ENCODE measurements around the gene ARID1B. TPM values are rescaled to one million over a fixed set of nuclear protein-coding genes. Genes with fewer than 3 reads are reported as not detected.

Gene ARID1B
- total and polyA plus RNA-seq, 2 of the 13 experiments (the other 11 are each of a cell fraction or from before 2014, with no cell fraction given), result 20.1 to 32.6 TPM

- CTCF ChIA-PET (ENCODE audit: low intra/inter-chr PET ratio, low total read pairs), result no interaction called here
- Histone ChIP-seq H3K9ac (ENCODE audit: insufficient read depth, low read depth, low read length) (no peak overlapping the region), H4K20me1 (ENCODE audit: insufficient read depth, low read length) (peaks cover 7% of the 10 kb centered on the region; the same call in 1 of the 2 replicates), H3K4me2 (ENCODE audit: low read depth, low read length) (no peak overlapping the region), H3K4me3 (replicated peaks in 1 of 3; ENCODE audit: insufficient read depth in 1 of 3, low read depth in 2 of 3, low read length in 3 of 3) (no peak overlapping the region), H3K27me3 (ENCODE audit: control insufficient read depth in 1 of 2, insufficient read depth in 2 of 2, low read length in 2 of 2) (no peaks in the 10 kb centered on the region), H3K79me2 (ENCODE audit: insufficient read depth, low read length) (no peaks in the 10 kb centered on the region), H2AFZ (ENCODE audit: low read length) (no peak overlapping the region), H3K36me3 (replicated peaks in 1 of 2; ENCODE audit: control insufficient read depth in 1 of 2, insufficient read depth in 2 of 2, low read length in 2 of 2) (peaks cover 5 to 21% of the 10 kb centered on the region in 2 experiments), H3K4me1 (ENCODE audit: insufficient read depth, low read length) (peaks cover 17% of the 10 kb centered on the region), H3K9me3 (ENCODE audit: low read length) (no peaks in the 10 kb centered on the region), H3K27ac (ENCODE audit: extremely low read length, insufficient read depth, low read length) (no peak overlapping the region)
- ATAC-seq, result no peak
- TF ChIP-seq SETDB1 (CRISPR knock-in tag; IDR thresholded peaks at IDR 0.05; ENCODE audit: borderline replicate concordance) (no peak), ZNF546 (CRISPR knock-in tag; conservative IDR thresholded peaks at IDR 0.05) (no peak), ZNF280D (CRISPR knock-in tag; IDR thresholded peaks at IDR 0.05) (no peak)
- POLR2A ChIA-PET, result no interaction called here
- DNase-seq (ENCODE audit: low spot score), result no peak
- no TSS peak for BruUV-seq (replicated peaks)
- in situ Hi-C loops (cut with HindIII; ENCODE audit: extremely low pct_ligation_motif_present, low pct_unique_long_range_greater_than_20kb) (no loop called here), intact Hi-C loops (cut with micrococcal nuclease; ENCODE audit: unreplicated experiment) (no loop called here)
- FAIRE-seq, result no peak
- WGBS (ENCODE audit: low lambda C conversion rate), result 96% methylated on average over 16 of the region's 16 CpGs
Measured at GRCh38 chr6:157097255-157097955, 320.2 kb downstream of the ARID1B start.

- POLR2A ChIA-PET, result no interaction called here
- H3K9me3 ChIP-seq (ENCODE audit: low read length), result no peaks in the 10 kb centered on the region
- H3K36me3 ChIP-seq (replicated peaks in 1 of 2; ENCODE audit: control insufficient read depth in 1 of 2, insufficient read depth in 2 of 2, low read length in 2 of 2), result peaks cover 5 to 18% of the 10 kb centered on the region in 2 experiments
- no peaks in the 10 kb centered on the region for H3K27me3 ChIP-seq (ENCODE audit: control insufficient read depth in 1 of 2, insufficient read depth in 2 of 2, low read length in 2 of 2)
- peaks cover 17% of the 10 kb centered on the region for H3K4me1 ChIP-seq (ENCODE audit: insufficient read depth, low read length)
- no TSS peak for BruUV-seq (replicated peaks)
- H3K4me2 ChIP-seq (ENCODE audit: low read depth, low read length), result no peak overlapping the region
- ATAC-seq, result no peak
- FAIRE-seq, result no peak
- no peak overlapping the region for H3K9ac ChIP-seq (ENCODE audit: insufficient read depth, low read depth, low read length)
- CTCF ChIA-PET (ENCODE audit: low intra/inter-chr PET ratio, low total read pairs), result no interaction called here
- no peak overlapping the region for H3K27ac ChIP-seq (ENCODE audit: extremely low read length, insufficient read depth, low read length)
- no peaks in the 10 kb centered on the region for H3K79me2 ChIP-seq (ENCODE audit: insufficient read depth, low read length)
- 95% methylated on average over 8 of the region's 8 CpGs for WGBS (ENCODE audit: low lambda C conversion rate)
- DNase-seq (ENCODE audit: low spot score), result no peak
- intact Hi-C loops (cut with micrococcal nuclease; ENCODE audit: unreplicated experiment) (no loop called here), in situ Hi-C loops (cut with HindIII; ENCODE audit: extremely low pct_ligation_motif_present, low pct_unique_long_range_greater_than_20kb) (no loop called here)
- H2AFZ ChIP-seq (ENCODE audit: low read length), result no peak overlapping the region
- peaks cover 7% of the 10 kb centered on the region; the same call in 1 of the 2 replicates for H4K20me1 ChIP-seq (ENCODE audit: insufficient read depth, low read length)
- H3K4me3 ChIP-seq (replicated peaks in 1 of 3; ENCODE audit: insufficient read depth in 1 of 3, low read depth in 2 of 3, low read length in 3 of 3), result no peak overlapping the region
- no peak for TF ChIP-seq ZBTB20 (CRISPR knock-in tag; IDR thresholded peaks at IDR 0.05; ENCODE audit: borderline replicate concordance, low read depth)
- TF ChIP-seq ZNF777 (CRISPR knock-in tag; IDR thresholded peaks at IDR 0.05), result no peak
- TF ChIP-seq ZNF138 (CRISPR knock-in tag; IDR thresholded peaks at IDR 0.05; ENCODE audit: low read depth), result no peak
- TF ChIP-seq NAIF1 (CRISPR knock-in tag; IDR thresholded peaks at IDR 0.05; ENCODE audit: borderline replicate concordance), result no peak
- TF ChIP-seq KMT2B (CRISPR knock-in tag; IDR thresholded peaks at IDR 0.05), result no peak
- no peak for TF ChIP-seq ATF1 (CRISPR knock-in tag; IDR thresholded peaks at IDR 0.05)
- TF ChIP-seq ZBTB8A (CRISPR knock-in tag; IDR thresholded peaks at IDR 0.05; ENCODE audit: borderline replicate concordance, low read depth), result no peak
- no peak for TF ChIP-seq CC2D1A (CRISPR knock-in tag; IDR thresholded peaks at IDR 0.05)
- no peak for TF ChIP-seq MLLT10 (CRISPR knock-in tag; IDR thresholded peaks at IDR 0.05)
- no peak for TF ChIP-seq SRY (CRISPR knock-in tag; IDR thresholded peaks at IDR 0.05)
- no peak for TF ChIP-seq RCOR2 (CRISPR knock-in tag; IDR thresholded peaks at IDR 0.05)
- TF ChIP-seq MEIS2 (CRISPR knock-in tag; IDR thresholded peaks at IDR 0.05), result no peak
Measured at GRCh38 chr6:157098999-157099398, 321.8 kb downstream of the ARID1B start.
